Measurements from ENCODE around the gene RAB40C. TPM values are rescaled to one million over a fixed set of nuclear protein-coding genes. Genes with fewer than 3 reads are reported as not detected.

The RAB40C gene
- total and polyA plus RNA-seq, 9 of the 15 experiments (the other 6 are each of a cell fraction or from before 2014, with no cell fraction given), result 0.17 to 23.4 (median 8.7) TPM

GRCh38 chr16:583470-583814, 6.4 kb upstream of the RAB40C start:
- Histone ChIP-seq H3K9ac (ENCODE audit: insufficient read depth in 1 of 2, low read depth in 2 of 2, low read length in 2 of 2) (0 out of 4 replicates have a peak overlapping the region, but pooled peaks of 1 of the 2 experiments have one; percentile 36), H3K36me3 (ENCODE audit: control insufficient read depth, insufficient read depth, low read length) (peaks cover 7% of the 10 kb centered on the region; the same call in 1 of the 3 replicates), H4K20me1 (replicated peaks; ENCODE audit: control insufficient read depth, insufficient read depth, low read length) (peaks cover 10% of the 10 kb centered on the region; the same call in 1 of the 2 replicates), H3K4me3 (no peak overlapping the region), H3K27me3 (ENCODE audit: control insufficient read depth in 2 of 2, insufficient read depth in 2 of 2, low read length in 2 of 2) (no peaks in the 10 kb centered on the region), H3K9me3 (replicated peaks; ENCODE audit: control insufficient read depth, insufficient read depth, low read depth, low read length) (no peaks in the 10 kb centered on the region), H3K27ac (ENCODE audit: extremely low read depth, low read depth, low read length) (no peak overlapping the region), H2AFZ (ENCODE audit: low read depth, low read length) (no peak overlapping the region), H3K9me1 (ENCODE audit: control insufficient read depth, insufficient read depth, low read length) (peaks cover 5% of the 10 kb centered on the region), H3K4me1 (replicated peaks in 1 of 2; ENCODE audit: control insufficient read depth in 2 of 2, insufficient read depth in 2 of 2, low read length in 2 of 2) (peaks cover 9 to 83% of the 10 kb centered on the region in 2 experiments), H3K4me2 (ENCODE audit: insufficient read depth, low read length) (no peak overlapping the region), H3K79me2 (ENCODE audit: control insufficient read depth, insufficient read depth, low read length) (peaks cover 16% of the 10 kb centered on the region)
- TF ChIP-seq RBM22 (IDR thresholded peaks at IDR 0.05; ENCODE audit: low read depth, low read length, poor library complexity, severe bottlenecking) (peak; percentile 2), TFAP4 (CRISPR knock-in tag; IDR thresholded peaks at IDR 0.05; ENCODE audit: borderline replicate concordance) (0 out of 2 replicates have a peak, but pooled peaks have one; percentile 3), EGR1 (conservative IDR thresholded peaks at IDR 0.05) (peak; percentile 49; the same call in 1 of the 2 replicates), HOMEZ (CRISPR knock-in tag; IDR thresholded peaks at IDR 0.05) (no peak), NR3C1 (CRISPR knock-in tag; IDR thresholded peaks at IDR 0.05) (no peak), POLR2B (IDR thresholded peaks at IDR 0.05; ENCODE audit: low read depth, partially characterized antibody) (peak; percentile 8)
- ATAC-seq (no peak), FAIRE-seq (no peak), DNase-seq (ENCODE audit: extremely low read depth in 1 of 4, low spot score in 3 of 4) (peak in 1 of 4 experiments; percentile 37)
- ChIA-PET CTCF (ENCODE audit: low intra/inter-chr PET ratio) (no interaction called here), POLR2A (interaction anchor here (0.6 kb wide), 2 partner anchors 66 to 362 kb away, joined by 4 read pairs; no protein-coding TSS in a partner anchor)
- intact Hi-C loops (cut with micrococcal nuclease), result no loop called here
- BruUV-seq (replicated peaks), result no TSS peak
- in situ Hi-C loops (cut with MboI), result no loop called here
- 64% methylated on average over 12 of the region's 16 CpGs for WGBS (ENCODE audit: insufficient coverage, low coverage, missing lambda C conversion rate)
